Neuronal stem cell (in vitro differentiated cells): ENCODE results near the gene C17orf50.

Experiments used
- DNase-seq: peaks from one replicate; pipeline ENCODE4 v3.0.0-alpha.2; 2013; ENCODE audit warnings: low spot score
- H2AFZ ChIP-seq: one replicate; pipeline ENCODE4 v1.6.1; 2013; ENCODE audit warnings: mild to moderate bottlenecking, low read length, inconsistent platforms
- H2AK5ac ChIP-seq: 2 replicates; pipeline ENCODE4 v1.6.1; 2013; ENCODE audit warnings: low read depth, mild to moderate bottlenecking, inconsistent platforms, low read length, moderate library complexity, mixed read lengths
- H2BK120ac ChIP-seq: 2 replicates; pipeline ENCODE4 v1.6.1; 2013; ENCODE audit warnings: low read depth, mild to moderate bottlenecking, inconsistent platforms, low read length, moderate library complexity, mixed read lengths
- H2BK12ac ChIP-seq: one replicate; pipeline ENCODE4 v1.6.1; 2013; ENCODE audit warnings: low read length, inconsistent platforms
- H2BK15ac ChIP-seq: 2 replicates; pipeline ENCODE4 v1.6.1; 2013; ENCODE audit warnings: mild to moderate bottlenecking, low read length, inconsistent platforms, mixed read lengths
- H2BK5ac ChIP-seq: one replicate; pipeline ENCODE4 v1.6.1; 2013; ENCODE audit warnings: inconsistent platforms, mild to moderate bottlenecking, low read length, moderate library complexity
- H3K14ac ChIP-seq: one replicate; pipeline ENCODE4 v1.6.1; 2013; ENCODE audit warnings: low read length, inconsistent platforms
- H3K18ac ChIP-seq: 2 replicates; pipeline ENCODE4 v1.6.1; 2013; ENCODE audit warnings: low read length, inconsistent platforms
- H3K23ac ChIP-seq: 2 replicates; pipeline ENCODE4 v1.6.1; 2013; ENCODE audit warnings: low read depth, mild to moderate bottlenecking, mixed read lengths, low read length, inconsistent platforms; ENCODE audit not compliant: poor library complexity
- H3K27ac ChIP-seq: replicated peaks from 3 replicates; pipeline ENCODE4 v1.5.1; 2013; ENCODE audit warnings: low read length, inconsistent platforms
- H3K27me3 ChIP-seq, 3 experiments: 2 replicates each; pipeline ENCODE4 v1.6.1; 2013; ENCODE audit warnings: low read length in 3 of 3, mild to moderate bottlenecking in 2 of 3, inconsistent platforms in 1 of 3, low read depth in 1 of 3, mixed read lengths in 1 of 3, moderate library complexity in 1 of 3; ENCODE audit not compliant: control insufficient read depth in 3 of 3, insufficient read depth in 3 of 3
- H3K36me3 ChIP-seq, 2 donors: replicated peaks in 1 of 2; 2 replicates each; pipeline ENCODE4 v1.6.1; 2013; ENCODE audit warnings: low read length in 2 of 2; ENCODE audit not compliant: control insufficient read depth in 2 of 2, insufficient read depth in 2 of 2
- H3K4ac ChIP-seq: 2 replicates; pipeline ENCODE4 v1.6.1; 2013; ENCODE audit warnings: inconsistent platforms, mild to moderate bottlenecking, low read length, moderate library complexity
- H3K4me1 ChIP-seq, 2 donors: 1 replicate in 1 of 2; 2 replicates in 1 of 2; pipeline ENCODE4 v1.6.1; 2013; ENCODE audit warnings: low read length in 2 of 2, low read depth in 1 of 2; ENCODE audit not compliant: control insufficient read depth in 2 of 2, insufficient read depth in 1 of 2
- H3K4me2 ChIP-seq: one replicate; pipeline ENCODE4 v1.6.1; 2013; ENCODE audit warnings: mild to moderate bottlenecking, low read length, inconsistent platforms; ENCODE audit not compliant: insufficient read depth, poor library complexity, severe bottlenecking
- H3K4me3 ChIP-seq, 2 donors: 2 replicates each; pipeline ENCODE4 v1.5.1; 2013; ENCODE audit warnings: low read length in 2 of 2, mild to moderate bottlenecking in 2 of 2, inconsistent platforms in 1 of 2, moderate library complexity in 1 of 2
- H3K79me1 ChIP-seq: one replicate; pipeline ENCODE4 v1.6.1; 2013; ENCODE audit warnings: low read depth, mild to moderate bottlenecking, inconsistent platforms, low read length, moderate library complexity
- H3K9ac ChIP-seq: one replicate; pipeline ENCODE4 v1.6.1; 2013; ENCODE audit warnings: mild to moderate bottlenecking, low read depth, low read length, inconsistent platforms; ENCODE audit not compliant: poor library complexity
- H3K9me3 ChIP-seq, 2 donors: replicated peaks in 1 of 2; 2 replicates each; pipeline versions ENCODE3 to v1.6.1; 2013; ENCODE audit warnings: low read length in 2 of 2, mild to moderate bottlenecking in 2 of 2, inconsistent platforms in 1 of 2, low read depth in 1 of 2, mixed read lengths in 1 of 2, moderate library complexity in 1 of 2; ENCODE audit not compliant: control insufficient read depth in 2 of 2, insufficient read depth in 1 of 2
- H4K8ac ChIP-seq: one replicate; pipeline ENCODE4 v1.6.1; 2013; ENCODE audit warnings: low read depth, mild to moderate bottlenecking, inconsistent platforms, low read length, moderate library complexity
- H4K91ac ChIP-seq: one replicate; pipeline ENCODE4 v1.6.1; 2013; ENCODE audit warnings: low read length, low read depth, mild to moderate bottlenecking, inconsistent platforms; ENCODE audit not compliant: poor library complexity
- WGBS, 2 donors: extraction: QIAGEN DNeasy Blood & Tissue Kit; methylation state at CpG; one replicate each; pipeline ENCODE4 v1.1.7; 2013; ENCODE audit warnings: missing lambda C conversion rate in 2 of 2, mixed read lengths in 1 of 2; ENCODE audit not compliant: insufficient read length in 2 of 2, insufficient replicate concordance in 1 of 2; ENCODE audit errors: extremely low coverage in 2 of 2; 5-methylcytosine and 5-hydroxymethylcytosine counted together

Gene C17orf50

GRCh38 chr17:35791681-35792350, 31.1 kb downstream of the C17orf50 start:
- Histone ChIP-seq H2BK15ac (no peak overlapping the region), H2BK120ac (no peak overlapping the region), H3K4ac (no peak overlapping the region), H3K4me3 (no peak overlapping the region), H3K27ac (no peak overlapping the region), H3K36me3 (no peaks in the 10 kb centered on the region), H2AK5ac (no peak overlapping the region), H2BK12ac (no peak overlapping the region), H3K4me2 (no peak overlapping the region), H3K27me3 (peaks cover 7 to 82% (median 45%) of the 10 kb centered on the region in 3 experiments), H2AFZ (no peak overlapping the region), H2BK5ac (no peak overlapping the region), H4K91ac (no peak overlapping the region), H3K9ac (no peak overlapping the region), H4K8ac (no peak overlapping the region), H3K79me1 (no peaks in the 10 kb centered on the region), H3K4me1 (peaks cover 2% of the 10 kb centered on the region in 2 donors), H3K23ac (no peak overlapping the region), H3K14ac (no peak overlapping the region), H3K18ac (no peak overlapping the region), H3K9me3 (no peaks in the 10 kb centered on the region)
- no CpG with 5 or more reads among the region's 9 CpGs for WGBS, 2 donors
- no peak for DNase-seq

GRCh38 chr17:35793257-35793656, 32.6 kb downstream of the C17orf50 start:
- H3K23ac ChIP-seq: no peak overlapping the region
- no peaks in the 10 kb centered on the region for H3K9me3 ChIP-seq
- peaks cover 7 to 82% (median 53%) of the 10 kb centered on the region in 3 experiments for H3K27me3 ChIP-seq
- no peak for DNase-seq
- no peak overlapping the region for H4K91ac ChIP-seq
- no peaks in the 10 kb centered on the region for H3K36me3 ChIP-seq
- H2AK5ac ChIP-seq: no peak overlapping the region
- H2BK15ac ChIP-seq: no peak overlapping the region
- peaks cover 2% of the 10 kb centered on the region in 2 donors for H3K4me1 ChIP-seq
- H3K79me1 ChIP-seq: no peaks in the 10 kb centered on the region
- H2BK120ac ChIP-seq: no peak overlapping the region
- H3K4ac ChIP-seq: no peak overlapping the region
- no CpG with 5 or more reads among the region's 3 CpGs for WGBS, 2 donors
- H4K8ac ChIP-seq: no peak overlapping the region
- no peak overlapping the region for H3K18ac ChIP-seq
- no peak overlapping the region for H3K14ac ChIP-seq
- H3K4me3 ChIP-seq: no peak overlapping the region
- no peak overlapping the region for H3K4me2 ChIP-seq
- no peak overlapping the region for H3K9ac ChIP-seq
- no peak overlapping the region for H3K27ac ChIP-seq
- no peak overlapping the region for H2BK12ac ChIP-seq
- no peak overlapping the region for H2AFZ ChIP-seq
- H2BK5ac ChIP-seq: no peak overlapping the region

- H3K4me3 ChIP-seq: peak within 1 kb of the TSS; percentile 33 to 80
- H2BK12ac ChIP-seq: peak within 1 kb of the TSS; percentile 41
- peak within 1 kb of the TSS; percentile 100 for H3K4me2 ChIP-seq
- no peaks in the 10 kb centered on the region for H3K9me3 ChIP-seq
- H2BK5ac ChIP-seq: peak within 1 kb of the TSS; percentile 67
- no peaks in the 10 kb centered on the region for H3K36me3 ChIP-seq
- no peak within 1 kb of the TSS for H3K27ac ChIP-seq
- no peak within 1 kb of the TSS for H2BK120ac ChIP-seq
- peak within 1 kb of the TSS; percentile 83 for H2AFZ ChIP-seq
- no peaks in the 10 kb centered on the region for H3K79me1 ChIP-seq
- peak within 1 kb of the TSS; percentile 85 for H3K23ac ChIP-seq
- H3K14ac ChIP-seq: peak within 1 kb of the TSS; percentile 39
- DNase-seq: peak; percentile 49
- H3K9ac ChIP-seq: peak within 1 kb of the TSS; percentile 90
- H3K18ac ChIP-seq: peak within 1 kb of the TSS; percentile 83
- peaks cover 7 to 92% (median 55%) of the 10 kb centered on the region in 3 experiments for H3K27me3 ChIP-seq
- no peak within 1 kb of the TSS for H3K4ac ChIP-seq
- H2BK15ac ChIP-seq: no peak within 1 kb of the TSS
- H4K91ac ChIP-seq: no peak within 1 kb of the TSS
- WGBS, 2 donors: no CpG with 5 or more reads among the region's 89 CpGs
- peaks cover 2% of the 10 kb centered on the region in 2 donors for H3K4me1 ChIP-seq
- no peak within 1 kb of the TSS for H4K8ac ChIP-seq
- no peak within 1 kb of the TSS for H2AK5ac ChIP-seq
Observed at GRCh38 chr17:35795007-35795870, 34.6 kb downstream of the C17orf50 start, which contains the start of gene MMP28. Gene MMP28, minus strand, starts transcription at chr17:35795641. Its CDS starts 264 bp downstream, at chr17:35795377.

- Histone ChIP-seq H3K9ac (peak overlapping the region; percentile 1), H3K27me3 (peaks cover 7 to 97% (median 55%) of the 10 kb centered on the region in 3 experiments), H3K27ac (no peak overlapping the region), H3K23ac (peak overlapping the region; percentile 85), H2BK5ac (peak overlapping the region; percentile 67), H3K4me2 (peak overlapping the region; percentile 100), H2AK5ac (no peak overlapping the region), H3K4me1 (peaks cover 2% of the 10 kb centered on the region in 2 donors), H3K4ac (no peak overlapping the region), H2AFZ (peak overlapping the region; percentile 83), H3K18ac (peak overlapping the region; percentile 32), H2BK12ac (no peak overlapping the region), H4K8ac (no peak overlapping the region), H3K79me1 (no peaks in the 10 kb centered on the region), H4K91ac (no peak overlapping the region), H3K14ac (peak overlapping the region; percentile 10), H2BK120ac (no peak overlapping the region), H2BK15ac (no peak overlapping the region), H3K9me3 (no peaks in the 10 kb centered on the region), H3K36me3 (no peaks in the 10 kb centered on the region), H3K4me3 (peak overlapping the region; percentile 20 to 61)
- WGBS, 2 donors: no CpG with 5 or more reads among the region's 8 CpGs
- DNase-seq: no peak
Observed at GRCh38 chr17:35795871-35796265, 35.2 kb downstream of the C17orf50 start.
